Pancreas (tissue), 10 donors: Measurements from ENCODE around the gene PHKB. TPM values are rescaled to one million over a fixed set of nuclear protein-coding genes. Genes with fewer than 3 reads are reported as not detected.

Experiments used
- ATAC-seq, 4 donors: fragments of 200-7000 bp; cut with Tn5 transposase; one replicate each; pipeline versions ENCODE4 v1.8.0 to v1.9.1; 2020; ENCODE audit warnings: mild to moderate bottlenecking in 4 of 4, moderate library complexity in 4 of 4
- DNase-seq, 6 donors: peaks; one replicate each; pipeline ENCODE4 v3.0.0-alpha.2; 2020
- FAIRE-seq: peaks from 2 replicates; lab custom pipeline; 2012; peaks lifted over from hg19 to GRCh38; lab: Jason Lieb, UNC
- H3K27ac ChIP-seq, 4 donors: fragments of 200-600 bp; sonication (generic); 1 replicate in 3 of 4; 2 replicates in 1 of 4; pipeline versions ENCODE4 v1.5.0 to v1.8.0; 2020
- H3K27me3 ChIP-seq, 4 donors: fragments of 200-600 bp; one replicate each; pipeline ENCODE4 v1.8.0; 2021
- H3K36me3 ChIP-seq, 3 donors: fragments of 200-600 bp; sonication (generic) in 1 of 3; one replicate each; pipeline versions ENCODE4 v1.5.0 to v1.8.0; 2020 to 2021
- H3K4me1 ChIP-seq, 3 donors: fragments of 200-600 bp; one replicate each; pipeline ENCODE4 v1.8.0; 2021
- H3K4me3 ChIP-seq, 4 donors: fragments of 200-600 bp; sonication (generic) in 2 of 4; one replicate each; pipeline versions ENCODE4 v1.5.0 to v1.8.0; 2020 to 2021
- H3K9me3 ChIP-seq, 4 donors: fragments of 200-600 bp; one replicate each; pipeline ENCODE4 v1.8.0; 2021
- CTCF ChIP-seq, 4 donors: fragments of 200-600 bp; sonication (generic) in 3 of 4; IDR thresholded peaks; one replicate each; pipeline versions ENCODE4 v1.5.0 to v1.8.0; 2021; ENCODE audit warnings: antibody characterized with exemption in 4 of 4
- WGBS, 2 donors: extraction: QIAGEN DNeasy Blood & Tissue Kit; methylation state at CpG; one replicate each; pipeline ENCODE4 v1.1.7; 2013; 5-methylcytosine and 5-hydroxymethylcytosine counted together
- intact Hi-C, 3 donors: fragments of 100-400 bp; cut with DNase I; formaldehyde crosslinking; loops; one replicate each; pipeline versions ENCODE4 v1.11.1 to v1.14.2; 2022
- polyA plus RNA-seq, 2 donors: library from polyadenylated mRNA; stranded (reverse); fragments of 200-250 nt; gene quantifications; one replicate each; pipeline ENCODE4 v1.2.3, GENCODE V29; 2013
- total RNA-seq, 6 donors: library from RNA; stranded (reverse); fragmentation: NEBNext Ultra II Directional in 4 of 6; extraction: Animal tissue kit (Norgen Biotek cat#: 25700) in 4 of 6; gene quantifications; one replicate each; pipeline versions ENCODE4 v1.2.1 to v1.2.4, GENCODE V29; 2021 to 2023
- donor health status: healthy with polysubstance abuse.
- donor health status: DM: no; HTN: no; CAD: no; lungs with moderate emphysema.
- donor health status: DM: no; HTN: no; CAD: no.
- donor health status: control.
- donor health status: control.
- donor health status: Bipolar disorder and iron deficiency.
- donor health status: DM: yes; HTN: yes; CAD: no.
- donor health status: DM: no; HTN: no; CAD: no.
- donor health status: DM: no; HTN: no; CAD: no.
- donor health status: DM: yes; HTN: yes; CAD: no.

PHKB gene
- total and polyA plus RNA-seq, 8 donors, result 13.3 to 46.4 (median 27.2) TPM

GRCh38 chr16:47699106-47699505 is 238.0 kb downstream of the PHKB start:
- intact Hi-C loops, result no loop called here
- TF ChIP-seq CTCF (IDR thresholded peaks at IDR 0.05), result no peak
- no peaks in the 10 kb centered on the region for H3K27me3 ChIP-seq
- FAIRE-seq (no peak), DNase-seq (no peak), ATAC-seq (no peak)
- H3K27ac ChIP-seq, result no peak overlapping the region
- no peak overlapping the region for H3K4me3 ChIP-seq
- WGBS, 2 donors, result 91% methylated on average over 5 of the region's 5 CpGs
- no peaks in the 10 kb centered on the region for H3K9me3 ChIP-seq
- H3K36me3 ChIP-seq, result peaks cover 0 to 30% (median 0%) of the 10 kb centered on the region in 3 donors
- H3K4me1 ChIP-seq, result no peaks in the 10 kb centered on the region

- H3K4me3 ChIP-seq, result no peak overlapping the region
- no peak overlapping the region for H3K27ac ChIP-seq
- DNase-seq (no peak), FAIRE-seq (no peak), ATAC-seq (no peak)
- no peak for TF ChIP-seq CTCF (IDR thresholded peaks at IDR 0.05)
- H3K27me3 ChIP-seq, result no peaks in the 10 kb centered on the region
- no peaks in the 10 kb centered on the region for H3K9me3 ChIP-seq
- WGBS, 2 donors, result 78 to 90% methylated on average over 6 of the region's 6 CpGs
- peaks cover 0 to 26% (median 0%) of the 10 kb centered on the region in 3 donors for H3K36me3 ChIP-seq
- intact Hi-C loops, result no loop called here
- no peaks in the 10 kb centered on the region for H3K4me1 ChIP-seq
These were observed 239.9 kb downstream of the PHKB start for GRCh38 chr16:47700857-47701587.

GRCh38 chr16:47705266-47705665 is 244.1 kb downstream of the PHKB start:
- no peak for TF ChIP-seq CTCF (IDR thresholded peaks at IDR 0.05)
- H3K9me3 ChIP-seq, result no peaks in the 10 kb centered on the region
- no peaks in the 10 kb centered on the region for H3K36me3 ChIP-seq
- no peak for DNase-seq
- H3K27me3 ChIP-seq, result no peaks in the 10 kb centered on the region
- no peaks in the 10 kb centered on the region for H3K4me1 ChIP-seq
- no peak for FAIRE-seq
- H3K27ac ChIP-seq, result no peak overlapping the region
- no peak for ATAC-seq
- WGBS, 2 donors, result 92 to 94% methylated on average over 4 of the region's 4 CpGs
- intact Hi-C loops, result no loop called here
- H3K4me3 ChIP-seq, result no peak overlapping the region

GRCh38 chr16:47711809-47712208 is 250.7 kb downstream of the PHKB start:
- no peak for DNase-seq
- 88 to 94% methylated on average over 4 of the region's 4 CpGs for WGBS, 2 donors
- no peaks in the 10 kb centered on the region for H3K27me3 ChIP-seq

More at GRCh38 chr16:47711809-47712208, 250.7 kb downstream of the PHKB start:
- no peak overlapping the region for H3K27ac ChIP-seq
- FAIRE-seq, result no peak
- H3K4me1 ChIP-seq, result no peaks in the 10 kb centered on the region
- no peaks in the 10 kb centered on the region for H3K9me3 ChIP-seq
- TF ChIP-seq CTCF (IDR thresholded peaks at IDR 0.05), result no peak
- H3K4me3 ChIP-seq, result no peak overlapping the region
- intact Hi-C loops, result no loop called here
- no peak for ATAC-seq
- H3K36me3 ChIP-seq, result no peaks in the 10 kb centered on the region
